Neural crest cell (in vitro differentiated cells): ENCODE data around the gene LBX1. TPM values are rescaled to one million over a fixed set of nuclear protein-coding genes. Genes with fewer than 3 reads are reported as not detected.

ENCODE experiments used
- DNase-seq: peaks from one replicate; pipeline ENCODE4 v3.0.0; 2021; ENCODE audit warnings: low read depth, mixed read lengths, low spot score
- H3K27ac Mint-ChIP-seq: one replicate; pipeline ENCODE4 v1.8.0; 2021; ENCODE audit warnings: mild to moderate bottlenecking, mixed read lengths; ENCODE audit not compliant: unreplicated experiment
- H3K27me3 Mint-ChIP-seq: 2 replicates; pipeline ENCODE4 v1.8.0; 2021; ENCODE audit warnings: low read depth, mild to moderate bottlenecking, mixed read lengths
- H3K36me3 Mint-ChIP-seq: 2 replicates; pipeline ENCODE4 v1.8.0; 2021; ENCODE audit warnings: low read depth, mild to moderate bottlenecking, mixed read lengths
- H3K4me1 Mint-ChIP-seq: 2 replicates; pipeline ENCODE4 v1.8.0; 2021; ENCODE audit warnings: mixed read lengths
- H3K4me3 Mint-ChIP-seq: one replicate; pipeline ENCODE4 v1.8.0; 2021; ENCODE audit warnings: mild to moderate bottlenecking, mixed read lengths
- H3K9me3 Mint-ChIP-seq: 2 replicates; pipeline ENCODE4 v1.8.0; 2021; ENCODE audit warnings: mixed read lengths
- total RNA-seq: library from RNA; stranded (reverse); gene quantifications from 2 replicates; pipeline ENCODE4 v1.2.1, GENCODE V29; 2021
- TF ChIP-seq, protein P1 (sequence below): fragments of 200-600 bp; sonication (generic); conservative IDR thresholded peaks from 2 replicates; pipeline ENCODE4 v1.5.0; 2021; ENCODE audit warnings: antibody characterized with exemption, mild to moderate bottlenecking

The LBX1 gene
- total RNA-seq, 1 donor from 2014 or later: 1.1 TPM

GRCh38 chr10:101261702-101262101, 32.4 kb upstream of the LBX1 start:
- H3K4me3 Mint-ChIP-seq: no peak overlapping the region
- peaks cover 25% of the 10 kb centered on the region for H3K27me3 Mint-ChIP-seq
- no peak for DNase-seq
- H3K27ac Mint-ChIP-seq: no peak overlapping the region
- H3K36me3 Mint-ChIP-seq: peaks cover 3% of the 10 kb centered on the region
- peaks cover 5% of the 10 kb centered on the region for H3K9me3 Mint-ChIP-seq
- TF ChIP-seq, protein P1, sequence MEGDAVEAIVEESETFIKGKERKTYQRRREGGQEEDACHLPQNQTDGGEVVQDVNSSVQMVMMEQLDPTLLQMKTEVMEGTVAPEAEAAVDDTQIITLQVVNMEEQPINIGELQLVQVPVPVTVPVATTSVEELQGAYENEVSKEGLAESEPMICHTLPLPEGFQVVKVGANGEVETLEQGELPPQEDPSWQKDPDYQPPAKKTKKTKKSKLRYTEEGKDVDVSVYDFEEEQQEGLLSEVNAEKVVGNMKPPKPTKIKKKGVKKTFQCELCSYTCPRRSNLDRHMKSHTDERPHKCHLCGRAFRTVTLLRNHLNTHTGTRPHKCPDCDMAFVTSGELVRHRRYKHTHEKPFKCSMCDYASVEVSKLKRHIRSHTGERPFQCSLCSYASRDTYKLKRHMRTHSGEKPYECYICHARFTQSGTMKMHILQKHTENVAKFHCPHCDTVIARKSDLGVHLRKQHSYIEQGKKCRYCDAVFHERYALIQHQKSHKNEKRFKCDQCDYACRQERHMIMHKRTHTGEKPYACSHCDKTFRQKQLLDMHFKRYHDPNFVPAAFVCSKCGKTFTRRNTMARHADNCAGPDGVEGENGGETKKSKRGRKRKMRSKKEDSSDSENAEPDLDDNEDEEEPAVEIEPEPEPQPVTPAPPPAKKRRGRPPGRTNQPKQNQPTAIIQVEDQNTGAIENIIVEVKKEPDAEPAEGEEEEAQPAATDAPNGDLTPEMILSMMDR: no peak
- peaks cover 25% of the 10 kb centered on the region for H3K4me1 Mint-ChIP-seq

GRCh38 chr10:101260764-101261481, 31.7 kb upstream of the LBX1 start:
- no peak for DNase-seq
- TF ChIP-seq, protein P1: no peak
- Mint-ChIP-seq H3K27ac (no peak overlapping the region), H3K36me3 (peaks cover 3% of the 10 kb centered on the region), H3K4me3 (no peak overlapping the region), H3K9me3 (peaks cover 8% of the 10 kb centered on the region), H3K4me1 (peaks cover 29% of the 10 kb centered on the region), H3K27me3 (peaks cover 28% of the 10 kb centered on the region)

DNA sequence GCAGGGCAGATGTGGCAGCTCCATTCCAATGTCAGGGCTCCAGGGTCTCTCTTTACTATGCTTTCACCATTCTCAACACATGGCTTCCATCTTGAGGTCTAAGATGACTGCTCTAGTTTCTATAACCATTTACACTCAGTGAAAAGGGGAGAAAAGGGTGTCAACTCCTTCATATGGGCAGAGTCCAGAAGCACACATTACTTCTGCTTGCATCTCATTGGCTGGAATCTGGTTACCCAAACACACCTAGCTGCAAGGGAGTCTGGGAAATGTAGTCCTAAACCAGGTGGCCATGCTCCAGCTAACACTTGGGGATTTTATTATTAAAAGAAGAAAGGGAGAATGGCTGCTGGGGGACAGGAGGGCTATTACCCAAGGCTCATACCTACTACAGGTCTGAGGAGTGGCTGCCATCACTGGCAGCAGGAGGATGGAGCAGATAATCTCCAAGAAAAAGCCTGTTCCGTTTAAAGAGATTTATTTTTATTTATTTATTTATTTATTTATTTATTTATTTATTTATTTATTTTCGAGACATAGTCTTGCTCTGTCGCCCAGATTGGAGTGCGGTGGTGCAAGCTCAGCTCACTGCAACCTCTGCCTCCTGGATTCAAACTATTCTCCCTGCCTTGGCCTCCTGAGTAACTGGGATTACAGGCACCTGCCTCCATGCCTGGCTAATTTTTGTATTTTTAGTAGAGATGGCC, 29.1 kb upstream of the LBX1 start:
- Mint-ChIP-seq H3K27ac (no peak overlapping the region), H3K9me3 (peaks cover 8% of the 10 kb centered on the region), H3K36me3 (peaks cover 3% of the 10 kb centered on the region), H3K4me1 (peaks cover 28% of the 10 kb centered on the region), H3K4me3 (no peak overlapping the region), H3K27me3 (peaks cover 23% of the 10 kb centered on the region)
- TF ChIP-seq, protein P1: no peak
- no peak for DNase-seq

DNA sequence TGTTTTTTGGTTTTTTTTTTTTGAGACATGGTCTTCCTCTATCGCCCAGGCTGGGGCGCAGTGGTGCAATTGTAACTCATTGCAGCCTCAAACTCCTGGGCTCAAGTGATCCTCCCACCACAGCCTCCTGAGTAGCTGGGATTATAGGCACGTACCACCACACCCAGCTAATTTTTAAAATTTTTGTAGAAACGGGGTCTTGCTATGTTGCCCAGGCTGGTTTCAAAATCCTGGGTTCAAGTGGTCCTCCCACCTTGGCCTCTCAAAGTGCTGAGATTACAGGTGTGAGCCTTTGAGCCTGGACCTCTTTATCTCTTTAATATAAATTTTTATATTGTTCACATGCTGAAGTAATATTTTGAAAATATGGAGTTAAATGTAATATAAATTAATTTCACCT, 28.2 kb upstream of the LBX1 start:
- H3K27ac Mint-ChIP-seq: no peak overlapping the region
- H3K4me1 Mint-ChIP-seq: peaks cover 25% of the 10 kb centered on the region
- H3K36me3 Mint-ChIP-seq: peaks cover 3% of the 10 kb centered on the region
- peaks cover 8% of the 10 kb centered on the region for H3K9me3 Mint-ChIP-seq
- peaks cover 20% of the 10 kb centered on the region for H3K27me3 Mint-ChIP-seq
- no peak for DNase-seq
- TF ChIP-seq, protein P1: no peak
- H3K4me3 Mint-ChIP-seq: no peak overlapping the region

DNA sequence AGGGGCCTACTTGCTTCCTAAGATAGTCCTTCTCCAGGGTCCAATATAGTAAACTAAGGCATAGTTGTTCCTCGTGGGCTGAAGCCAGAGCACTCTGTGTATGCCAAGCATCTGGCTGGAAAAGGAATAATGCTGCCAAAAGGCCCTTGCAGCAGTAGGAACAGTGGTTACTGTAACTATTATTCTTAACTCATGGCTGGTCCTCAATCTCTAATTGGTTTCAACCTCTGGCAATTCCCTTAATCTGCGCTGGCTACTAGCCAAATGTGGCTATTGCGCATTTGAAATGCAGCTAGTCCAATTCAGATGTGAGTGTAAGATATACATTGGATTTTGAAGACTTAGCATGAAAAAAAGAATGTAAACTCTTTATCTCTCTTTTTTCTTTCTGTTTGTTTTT, 27.8 kb upstream of the LBX1 start:
- TF ChIP-seq, protein P1: no peak
- no peak for DNase-seq
- Mint-ChIP-seq H3K4me1 (peaks cover 25% of the 10 kb centered on the region), H3K9me3 (peaks cover 8% of the 10 kb centered on the region), H3K27ac (no peak overlapping the region), H3K27me3 (peaks cover 18% of the 10 kb centered on the region), H3K4me3 (no peak overlapping the region), H3K36me3 (peaks cover 3% of the 10 kb centered on the region)
